Body of pancreas (tissue), 4 donors: ENCODE data around the gene TAPT1.

ENCODE experiments used
- POLR2A ChIP-seq, 3 donors: fragments of 450-650 bp; IDR thresholded peaks; one replicate each; pipeline ENCODE4 v1.6.1; 2016; ENCODE audit warnings: antibody characterized with exemption in 3 of 3, mild to moderate bottlenecking in 2 of 3
- TF ChIP-seq, protein P1 (sequence below), 7 experiments: fragments of 450-650 bp in 4 of 7; fragments of 200-600 bp in 3 of 7; sonication (generic) in 3 of 7; IDR thresholded peaks; one replicate each; pipeline ENCODE4 v1.5.1; 2016 to 2019; ENCODE audit warnings: antibody characterized with exemption in 7 of 7

DNA sequence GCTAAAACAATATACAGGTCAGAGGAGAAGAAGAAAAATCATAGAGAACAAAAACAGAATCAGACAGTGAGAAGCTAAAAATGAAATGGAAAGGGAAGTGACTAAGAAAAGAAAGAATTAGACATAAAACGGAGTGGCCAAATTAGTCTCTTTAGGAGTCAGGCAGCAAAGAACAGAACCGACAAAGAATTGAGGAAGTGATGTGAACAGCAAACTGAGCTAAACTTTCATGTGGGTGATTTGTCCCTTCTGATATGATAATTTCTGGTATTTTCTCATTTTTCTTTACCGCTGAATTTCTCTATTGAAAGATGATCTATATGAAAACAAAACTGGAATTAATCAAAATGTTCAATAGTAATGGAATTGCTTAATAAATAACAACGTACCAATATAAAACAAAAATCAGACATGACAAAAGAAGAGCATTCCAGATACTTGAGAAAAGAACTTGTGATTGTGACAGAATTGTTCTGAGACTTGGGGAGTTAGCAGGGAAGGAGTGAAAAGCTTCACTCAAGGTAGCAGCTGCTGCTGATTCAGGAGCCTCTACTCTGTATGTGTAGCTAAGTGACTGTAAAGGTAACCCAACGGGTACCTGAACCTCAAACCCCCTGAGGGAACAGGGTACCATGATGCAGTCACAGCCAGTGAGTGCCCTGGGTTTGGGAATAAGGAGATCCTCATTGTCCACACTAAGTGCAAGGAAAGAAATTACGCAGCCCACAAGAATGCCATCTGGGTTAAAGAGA is 8.8 kb downstream of the TAPT1 start:
- TF ChIP-seq, protein P1, sequence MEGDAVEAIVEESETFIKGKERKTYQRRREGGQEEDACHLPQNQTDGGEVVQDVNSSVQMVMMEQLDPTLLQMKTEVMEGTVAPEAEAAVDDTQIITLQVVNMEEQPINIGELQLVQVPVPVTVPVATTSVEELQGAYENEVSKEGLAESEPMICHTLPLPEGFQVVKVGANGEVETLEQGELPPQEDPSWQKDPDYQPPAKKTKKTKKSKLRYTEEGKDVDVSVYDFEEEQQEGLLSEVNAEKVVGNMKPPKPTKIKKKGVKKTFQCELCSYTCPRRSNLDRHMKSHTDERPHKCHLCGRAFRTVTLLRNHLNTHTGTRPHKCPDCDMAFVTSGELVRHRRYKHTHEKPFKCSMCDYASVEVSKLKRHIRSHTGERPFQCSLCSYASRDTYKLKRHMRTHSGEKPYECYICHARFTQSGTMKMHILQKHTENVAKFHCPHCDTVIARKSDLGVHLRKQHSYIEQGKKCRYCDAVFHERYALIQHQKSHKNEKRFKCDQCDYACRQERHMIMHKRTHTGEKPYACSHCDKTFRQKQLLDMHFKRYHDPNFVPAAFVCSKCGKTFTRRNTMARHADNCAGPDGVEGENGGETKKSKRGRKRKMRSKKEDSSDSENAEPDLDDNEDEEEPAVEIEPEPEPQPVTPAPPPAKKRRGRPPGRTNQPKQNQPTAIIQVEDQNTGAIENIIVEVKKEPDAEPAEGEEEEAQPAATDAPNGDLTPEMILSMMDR (IDR thresholded peaks at IDR 0.05): no peak
- TF ChIP-seq POLR2A (IDR thresholded peaks at IDR 0.05): no peak
